ENCODE data around the gene PER1. TPM values are rescaled to one million over a fixed set of nuclear protein-coding genes. Genes with fewer than 3 reads are reported as not detected.

The PER1 gene
- total and polyA plus RNA-seq, 2 donors from 2014 or later = 25.2 to 161 TPM

DNA sequence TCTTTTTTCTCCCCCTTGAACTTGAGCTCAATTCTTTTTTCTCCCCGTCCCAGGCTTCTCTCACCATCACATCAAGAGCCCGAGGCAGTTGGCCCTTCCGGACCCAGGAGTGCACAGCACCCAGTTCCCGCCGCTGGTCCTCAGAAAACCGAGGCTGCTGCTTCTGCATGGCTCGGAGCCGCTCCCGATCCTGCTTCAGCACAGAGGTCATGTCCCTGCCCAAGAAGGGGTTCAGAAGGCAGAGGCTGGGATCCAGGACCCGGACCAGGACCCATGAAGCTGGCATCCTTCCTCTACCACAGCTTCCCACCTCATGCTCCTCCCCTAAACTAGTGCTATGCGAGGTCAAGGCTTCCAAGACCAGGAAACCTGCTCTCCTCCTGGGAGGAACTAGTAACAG lies 10.5 kb downstream of the PER1 start:
- Histone ChIP-seq H3K27me3 (ENCODE audit: control insufficient read depth, insufficient read depth, low read length) (no peaks in the 10 kb centered on the region), H3K9me3 (ENCODE audit: control insufficient read depth in 2 of 3, insufficient read depth in 1 of 3, low read length in 3 of 3) (no peaks in the 10 kb centered on the region), H3K27ac (ENCODE audit: low read depth in 2 of 2, low read length in 2 of 2) (no peak overlapping the region), H3K9ac (ENCODE audit: low read length in 3 of 3) (no peak overlapping the region), H3K4me1 (ENCODE audit: control insufficient read depth in 2 of 3, insufficient read depth in 2 of 3, low read depth in 1 of 3, low read length in 3 of 3) (peaks cover 0 to 11% (median 5%) of the 10 kb centered on the region in 3 donors), H3K36me3 (ENCODE audit: control insufficient read depth in 2 of 3, insufficient read depth in 3 of 3, low read length in 3 of 3) (peaks cover 0 to 63% (median 55%) of the 10 kb centered on the region in 3 donors), H3K4me3 (ENCODE audit: low read length in 3 of 3) (no peak overlapping the region)
- intact Hi-C loops (cut with DNase I) = no loop called here
- DNase-seq (peak in 1 of 5 donors; percentile 42), FAIRE-seq (no peak)
- TF ChIP-seq, protein P1, sequence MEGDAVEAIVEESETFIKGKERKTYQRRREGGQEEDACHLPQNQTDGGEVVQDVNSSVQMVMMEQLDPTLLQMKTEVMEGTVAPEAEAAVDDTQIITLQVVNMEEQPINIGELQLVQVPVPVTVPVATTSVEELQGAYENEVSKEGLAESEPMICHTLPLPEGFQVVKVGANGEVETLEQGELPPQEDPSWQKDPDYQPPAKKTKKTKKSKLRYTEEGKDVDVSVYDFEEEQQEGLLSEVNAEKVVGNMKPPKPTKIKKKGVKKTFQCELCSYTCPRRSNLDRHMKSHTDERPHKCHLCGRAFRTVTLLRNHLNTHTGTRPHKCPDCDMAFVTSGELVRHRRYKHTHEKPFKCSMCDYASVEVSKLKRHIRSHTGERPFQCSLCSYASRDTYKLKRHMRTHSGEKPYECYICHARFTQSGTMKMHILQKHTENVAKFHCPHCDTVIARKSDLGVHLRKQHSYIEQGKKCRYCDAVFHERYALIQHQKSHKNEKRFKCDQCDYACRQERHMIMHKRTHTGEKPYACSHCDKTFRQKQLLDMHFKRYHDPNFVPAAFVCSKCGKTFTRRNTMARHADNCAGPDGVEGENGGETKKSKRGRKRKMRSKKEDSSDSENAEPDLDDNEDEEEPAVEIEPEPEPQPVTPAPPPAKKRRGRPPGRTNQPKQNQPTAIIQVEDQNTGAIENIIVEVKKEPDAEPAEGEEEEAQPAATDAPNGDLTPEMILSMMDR (IDR thresholded peaks at IDR 0.05; ENCODE audit: borderline replicate concordance, extremely low read depth, insufficient read depth) = no peak

DNA sequence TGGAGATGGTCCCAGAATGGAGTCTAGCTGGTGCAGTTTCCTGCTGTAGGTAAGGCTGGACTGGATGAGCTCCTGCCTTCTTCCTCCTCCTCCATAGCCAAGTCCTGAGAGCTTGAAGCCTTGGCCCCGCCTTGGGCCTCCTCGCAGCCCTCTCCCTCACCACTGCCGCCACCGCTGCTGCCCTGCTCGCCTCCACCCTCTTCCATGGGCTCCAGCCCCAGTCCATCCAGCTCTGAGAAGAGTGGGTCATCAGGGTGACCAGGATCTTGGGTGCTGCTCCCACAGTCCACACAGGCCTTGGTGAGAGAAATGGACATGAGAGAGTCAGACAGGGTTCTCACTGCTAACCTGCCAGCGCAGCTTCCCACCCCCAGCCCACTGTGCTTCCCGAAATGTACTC lies 11.2 kb downstream of the PER1 start:
- H3K9me3 ChIP-seq (ENCODE audit: control insufficient read depth in 2 of 3, insufficient read depth in 1 of 3, low read length in 3 of 3) = no peaks in the 10 kb centered on the region
- no peak overlapping the region for H3K27ac ChIP-seq (ENCODE audit: low read depth in 2 of 2, low read length in 2 of 2)
- TF ChIP-seq, protein P1 (IDR thresholded peaks at IDR 0.05; ENCODE audit: borderline replicate concordance, extremely low read depth, insufficient read depth) = no peak
- peaks cover 0 to 11% (median 5%) of the 10 kb centered on the region in 3 donors for H3K4me1 ChIP-seq (ENCODE audit: control insufficient read depth in 2 of 3, insufficient read depth in 2 of 3, low read depth in 1 of 3, low read length in 3 of 3)
- no peak overlapping the region for H3K4me3 ChIP-seq (ENCODE audit: low read length in 3 of 3)
- peaks cover 0 to 56% (median 48%) of the 10 kb centered on the region in 3 donors for H3K36me3 ChIP-seq (ENCODE audit: control insufficient read depth in 2 of 3, insufficient read depth in 3 of 3, low read length in 3 of 3)
- no peak overlapping the region for H3K9ac ChIP-seq (ENCODE audit: low read length in 3 of 3)
- H3K27me3 ChIP-seq (ENCODE audit: control insufficient read depth, insufficient read depth, low read length) = no peaks in the 10 kb centered on the region
- FAIRE-seq (no peak), DNase-seq (peak in 1 of 5 donors; percentile 40)
- intact Hi-C loops (cut with DNase I) = no loop called here

DNA sequence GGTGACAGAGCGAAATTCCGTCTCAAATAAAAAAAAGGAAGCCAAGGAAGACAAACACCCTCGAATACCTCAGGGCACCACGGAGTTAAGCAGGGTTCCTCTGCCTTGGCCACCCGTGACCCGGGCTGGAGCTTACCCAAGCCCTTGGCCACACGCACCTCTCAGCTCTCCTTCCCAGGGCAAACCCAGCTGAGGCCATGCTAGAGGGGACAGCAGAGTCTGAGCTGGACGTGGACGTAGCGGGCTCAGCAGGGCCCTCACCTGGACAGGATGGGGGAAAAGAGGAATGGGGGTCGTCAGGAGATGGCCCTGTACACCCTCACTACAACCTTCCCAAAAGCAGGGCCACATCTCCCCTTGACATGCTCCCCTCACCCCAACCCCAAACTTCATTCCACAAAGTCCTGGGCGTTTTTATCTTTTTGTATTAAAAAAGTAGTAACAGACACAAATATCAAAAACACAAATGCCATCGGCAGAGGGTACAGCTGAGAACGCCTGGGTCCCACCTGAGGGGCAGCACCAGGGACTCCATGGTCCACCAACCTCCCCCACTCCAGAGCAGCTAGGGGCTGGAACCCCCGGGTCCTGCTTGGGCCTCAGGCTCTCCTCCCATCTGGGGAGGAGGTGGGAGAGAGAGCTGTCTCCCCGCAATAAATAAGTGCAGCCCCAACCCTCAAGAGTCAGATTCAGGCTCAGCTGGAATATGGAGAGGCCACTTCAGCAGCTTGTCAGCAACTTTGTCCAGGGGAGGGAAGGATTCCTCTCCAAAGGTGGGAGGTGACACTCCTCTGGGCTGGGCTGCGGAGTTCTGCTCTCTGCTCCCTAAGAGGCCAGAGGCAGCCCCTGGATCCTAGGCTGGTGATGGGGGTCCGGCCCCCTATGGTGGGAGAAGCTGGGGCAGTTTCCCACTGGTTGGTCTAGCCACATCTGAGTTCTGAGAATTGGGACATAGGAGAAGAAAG lies 11.9 kb downstream of the PER1 start:
- Histone ChIP-seq H3K27ac (ENCODE audit: low read depth in 2 of 2, low read length in 2 of 2) (no peak overlapping the region), H3K9me3 (ENCODE audit: control insufficient read depth in 2 of 3, insufficient read depth in 1 of 3, low read length in 3 of 3) (no peaks in the 10 kb centered on the region), H3K4me3 (ENCODE audit: low read length in 3 of 3) (no peak overlapping the region), H3K9ac (ENCODE audit: low read length in 3 of 3) (no peak overlapping the region), H3K36me3 (ENCODE audit: control insufficient read depth in 2 of 3, insufficient read depth in 3 of 3, low read length in 3 of 3) (peaks cover 0 to 49% (median 41%) of the 10 kb centered on the region in 3 donors), H3K27me3 (ENCODE audit: control insufficient read depth, insufficient read depth, low read length) (no peaks in the 10 kb centered on the region), H3K4me1 (ENCODE audit: control insufficient read depth in 2 of 3, insufficient read depth in 2 of 3, low read depth in 1 of 3, low read length in 3 of 3) (peaks cover 0 to 11% (median 5%) of the 10 kb centered on the region in 3 donors)
- FAIRE-seq = no peak
- peak in 1 of 5 donors; percentile 52 for DNase-seq
- TF ChIP-seq, protein P1 (IDR thresholded peaks at IDR 0.05; ENCODE audit: borderline replicate concordance, extremely low read depth, insufficient read depth) = no peak
- intact Hi-C loops (cut with DNase I) = no loop called here
